ENCODE results near the gene IL3. TPM values are rescaled to one million over a fixed set of nuclear protein-coding genes. Genes with fewer than 3 reads are reported as not detected.

IL3 gene, protein sequence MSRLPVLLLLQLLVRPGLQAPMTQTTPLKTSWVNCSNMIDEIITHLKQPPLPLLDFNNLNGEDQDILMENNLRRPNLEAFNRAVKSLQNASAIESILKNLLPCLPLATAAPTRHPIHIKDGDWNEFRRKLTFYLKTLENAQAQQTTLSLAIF
- not detected for total RNA-seq

DNA sequence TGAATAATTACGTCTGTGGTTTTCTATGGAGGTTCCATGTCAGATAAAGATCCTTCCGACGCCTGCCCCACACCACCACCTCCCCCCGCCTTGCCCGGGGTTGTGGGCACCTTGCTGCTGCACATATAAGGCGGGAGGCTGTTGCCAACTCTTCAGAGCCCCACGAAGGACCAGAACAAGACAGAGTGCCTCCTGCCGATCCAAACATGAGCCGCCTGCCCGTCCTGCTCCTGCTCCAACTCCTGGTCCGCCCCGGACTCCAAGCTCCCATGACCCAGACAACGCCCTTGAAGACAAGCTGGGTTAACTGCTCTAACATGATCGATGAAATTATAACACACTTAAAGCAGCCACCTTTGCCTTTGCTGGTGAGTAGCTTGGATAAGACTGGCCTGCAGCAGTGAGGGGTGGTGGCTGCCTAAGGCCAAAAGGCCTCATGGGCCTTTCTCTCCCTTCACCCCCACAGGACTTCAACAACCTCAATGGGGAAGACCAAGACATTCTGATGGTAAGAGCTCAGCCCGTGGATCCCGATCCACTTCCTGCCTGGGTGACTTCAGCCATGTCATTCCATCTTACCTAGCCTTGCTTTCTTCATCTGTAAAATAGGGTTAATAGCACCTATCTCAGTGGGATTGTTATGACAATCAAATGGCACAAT lies at the start of gene IL3:
TSS of gene IL3 (plus strand) at position 155 of the 661 bp plus-strand sequence. CDS start at position 207, 52 bp downstream.

DNA sequence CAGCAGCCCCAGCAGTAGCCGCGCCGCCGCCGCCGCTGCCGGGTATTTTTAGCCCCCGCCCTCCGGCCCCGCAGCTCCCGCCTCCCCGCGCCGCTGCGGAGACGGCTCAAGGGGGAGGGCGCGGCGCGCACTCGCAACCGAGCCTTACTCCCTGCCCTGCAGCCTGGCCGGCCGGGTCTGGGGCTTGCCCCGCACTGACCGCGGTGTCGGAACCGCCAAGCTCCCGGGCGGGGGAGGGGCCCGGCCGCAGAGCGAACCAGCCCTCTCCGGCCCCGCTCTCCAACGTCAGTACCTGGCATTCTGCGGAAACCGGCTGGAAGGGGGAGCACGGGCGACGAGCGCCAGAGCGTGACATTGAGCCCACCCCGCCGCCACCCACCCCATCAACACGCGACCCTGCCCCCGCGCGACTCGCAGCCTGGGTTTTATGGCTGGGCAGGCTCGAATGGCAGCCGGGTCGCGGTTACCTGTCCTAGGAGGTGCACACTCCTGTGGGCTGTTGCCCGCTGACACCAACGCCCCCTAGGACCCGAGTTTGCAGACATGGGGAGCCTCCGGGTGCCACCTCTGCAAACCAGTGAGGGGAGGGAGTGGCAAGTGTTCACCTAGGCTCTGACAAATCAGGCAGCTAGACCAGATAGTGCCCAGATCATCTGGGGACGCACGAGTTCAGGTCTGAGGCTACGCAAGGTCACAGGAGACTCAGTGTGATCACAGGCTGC lies 48.7 kb upstream of the IL3 start, which contains the start of gene ACSL6:
TSS of gene ACSL6 (minus strand) at position 37 of the 722 bp plus-strand sequence. CDS start 105 bp downstream, outside the sequence.

DNA sequence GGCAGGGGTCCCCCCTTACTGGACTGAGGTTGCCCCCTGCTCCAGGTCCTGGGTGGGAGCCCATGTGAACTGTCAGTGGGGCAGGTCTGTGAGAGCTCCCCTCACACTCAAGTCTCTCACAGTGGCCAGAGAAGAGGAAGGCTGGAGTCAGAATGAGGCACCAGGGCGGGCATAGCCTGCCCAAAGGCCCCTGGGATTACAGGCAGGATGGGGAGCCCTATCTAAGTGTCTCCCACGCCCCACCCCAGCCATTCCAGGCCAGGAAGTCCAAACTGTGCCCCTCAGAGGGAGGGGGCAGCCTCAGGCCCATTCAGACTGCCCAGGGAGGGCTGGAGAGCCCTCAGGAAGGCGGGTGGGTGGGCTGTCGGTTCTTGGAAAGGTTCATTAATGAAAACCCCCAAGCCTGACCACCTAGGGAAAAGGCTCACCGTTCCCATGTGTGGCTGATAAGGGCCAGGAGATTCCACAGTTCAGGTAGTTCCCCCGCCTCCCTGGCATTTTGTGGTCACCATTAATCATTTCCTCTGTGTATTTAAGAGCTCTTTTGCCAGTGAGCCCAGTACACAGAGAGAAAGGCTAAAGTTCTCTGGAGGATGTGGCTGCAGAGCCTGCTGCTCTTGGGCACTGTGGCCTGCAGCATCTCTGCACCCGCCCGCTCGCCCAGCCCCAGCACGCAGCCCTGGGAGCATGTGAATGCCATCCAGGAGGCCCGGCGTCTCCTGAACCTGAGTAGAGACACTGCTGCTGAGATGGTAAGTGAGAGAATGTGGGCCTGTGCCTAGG lies 13.0 kb downstream of the IL3 start, which contains the start of gene CSF2:
TSS of gene CSF2 (plus strand) at position 559 of the 783 bp plus-strand sequence. CDS start at position 594, 35 bp downstream.

Other genes starting within 250 kb of the IL3 start
- 0.55 TPM for gene MEIKIN, start 115.0 kb upstream of the IL3 start, total RNA-seq
- gene ACSL6, start 49.0 kb upstream of the IL3 start, total RNA-seq, result 73.4 TPM
- gene CSF2, start 13.1 kb downstream of the IL3 start, total RNA-seq, result not detected
- 61.8 TPM for gene P4HA2, start 167.2 kb downstream of the IL3 start, total RNA-seq
- gene PDLIM4, start 197.0 kb downstream of the IL3 start, total RNA-seq, result 15.4 TPM
- 4.0 TPM for gene SLC22A4, start 233.7 kb downstream of the IL3 start, total RNA-seq

All from camera-type eye (tissue), 1 donor.